Right kidney (tissue), 1 donor: ENCODE measurements around the gene PLCB1.

ENCODE experiments used
- DNase-seq: peaks from one replicate; pipeline ENCODE4 v3.0.0-alpha.2; 2016

PLCB1 gene

DNA sequence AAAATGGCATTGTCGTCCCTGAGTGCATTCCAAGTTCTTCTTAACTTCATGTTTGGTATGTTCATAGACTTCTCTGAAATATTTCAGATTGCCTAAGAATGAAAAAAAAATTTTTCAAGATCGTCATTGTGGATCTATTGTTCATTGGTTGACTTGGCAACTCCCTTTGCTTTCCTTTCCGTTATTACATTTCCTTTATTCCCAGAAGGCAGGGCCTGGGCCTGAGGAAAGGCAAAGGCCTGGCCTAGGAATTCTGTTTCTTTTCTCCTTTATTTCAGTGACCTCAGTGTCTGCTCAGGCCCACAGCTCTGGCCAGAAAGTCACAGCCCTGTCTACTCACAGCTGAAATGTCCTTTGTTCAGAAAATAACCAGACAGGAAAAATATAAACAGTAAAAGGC, 535.2 kb downstream of the PLCB1 start:
- DNase-seq = no peak

GRCh38 chr20:8670207-8670892, 538.3 kb downstream of the PLCB1 start:
- no peak for DNase-seq

GRCh38 chr20:8670893-8671215, 538.8 kb downstream of the PLCB1 start:
- DNase-seq = no peak

DNA sequence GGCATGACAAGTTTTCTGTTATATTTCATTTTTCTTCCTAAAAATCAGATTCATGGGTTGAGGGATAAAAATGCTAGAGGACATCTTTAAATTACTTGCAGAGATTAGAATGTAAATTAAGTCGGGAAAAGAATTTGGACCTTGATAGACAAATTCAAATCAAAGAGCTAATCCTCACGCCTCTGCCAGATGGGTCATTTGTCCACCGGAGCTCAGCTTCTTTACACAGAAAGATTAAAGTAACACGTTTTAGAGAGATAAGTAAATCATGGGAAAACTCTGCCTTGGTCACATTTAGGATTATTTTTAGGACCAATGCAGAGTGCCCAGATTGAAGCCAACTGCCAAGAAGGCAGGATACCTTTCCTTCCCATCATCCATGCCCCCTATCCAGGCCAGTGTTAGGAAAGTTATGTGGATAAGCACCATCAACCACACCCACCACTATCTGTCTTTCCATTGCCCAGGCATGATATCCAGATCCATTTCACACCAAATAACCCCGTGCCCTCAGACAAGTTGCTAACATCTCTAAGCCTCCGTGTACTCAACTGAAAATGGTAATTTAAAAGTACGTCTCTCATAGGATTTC, 539.4 kb downstream of the PLCB1 start:
- no peak for DNase-seq

DNA sequence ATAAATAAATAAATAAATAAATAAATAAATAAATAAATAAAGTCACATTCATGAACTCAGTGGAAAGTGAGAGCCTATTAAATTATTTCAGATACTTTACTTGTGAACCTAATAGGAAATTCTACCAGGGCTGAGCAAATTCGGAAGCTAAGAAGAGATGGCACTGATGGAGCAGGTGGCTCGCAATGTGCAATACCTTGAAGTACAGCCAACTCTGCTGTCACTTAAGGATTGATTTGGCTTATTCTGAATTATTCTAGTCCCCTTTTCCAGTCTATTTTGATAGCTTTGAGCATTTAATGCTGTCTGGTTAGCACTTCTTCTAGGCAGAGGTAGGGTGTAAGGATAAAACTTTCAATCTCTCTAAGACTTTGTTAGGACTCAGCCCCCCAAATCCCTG, 541.0 kb downstream of the PLCB1 start:
- no peak for DNase-seq

- DNase-seq = no peak
Measured at GRCh38 chr20:8675896-8676295, 543.8 kb downstream of the PLCB1 start.

GRCh38 chr20:8678098-8678776, 546.2 kb downstream of the PLCB1 start:
- DNase-seq = no peak

DNA sequence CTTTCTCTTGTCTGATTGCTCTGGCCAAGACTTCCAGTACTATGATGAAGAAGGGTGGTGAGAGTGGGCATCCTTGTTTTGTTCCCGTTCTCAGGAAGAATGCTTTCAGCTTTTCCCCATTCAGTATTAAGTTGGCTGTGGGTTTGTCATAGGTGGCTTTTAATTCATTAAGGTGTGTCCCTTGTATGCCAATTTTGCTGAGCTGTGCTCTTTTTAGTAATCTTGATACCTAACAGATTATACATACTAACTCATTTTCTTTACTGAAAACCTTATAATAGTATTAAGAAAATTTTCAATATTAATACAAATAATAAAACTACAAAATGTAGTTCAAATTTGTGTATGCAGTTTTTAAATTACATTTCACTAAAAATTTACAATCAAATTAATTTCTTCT, 557.3 kb downstream of the PLCB1 start:
- no peak for DNase-seq

DNA sequence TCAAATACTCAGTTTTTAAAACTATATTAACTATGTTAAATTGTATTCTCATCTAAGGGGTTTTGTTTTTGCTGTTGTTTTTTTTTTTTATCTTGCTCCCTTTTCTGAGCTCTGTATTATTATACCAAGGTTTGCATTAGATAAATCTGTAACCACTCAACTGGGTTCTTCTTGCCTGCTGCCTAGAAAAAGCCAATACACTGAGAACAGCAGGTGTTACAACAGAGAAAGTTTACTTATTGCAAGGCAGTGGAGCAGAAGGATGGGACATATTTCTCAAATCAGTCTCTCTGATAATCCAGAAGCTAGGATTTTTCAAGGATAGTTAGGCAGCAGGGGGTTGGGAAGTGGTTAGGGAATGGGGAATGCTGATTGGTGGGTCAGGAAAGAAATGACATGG, 558.0 kb downstream of the PLCB1 start:
- no peak for DNase-seq

DNA sequence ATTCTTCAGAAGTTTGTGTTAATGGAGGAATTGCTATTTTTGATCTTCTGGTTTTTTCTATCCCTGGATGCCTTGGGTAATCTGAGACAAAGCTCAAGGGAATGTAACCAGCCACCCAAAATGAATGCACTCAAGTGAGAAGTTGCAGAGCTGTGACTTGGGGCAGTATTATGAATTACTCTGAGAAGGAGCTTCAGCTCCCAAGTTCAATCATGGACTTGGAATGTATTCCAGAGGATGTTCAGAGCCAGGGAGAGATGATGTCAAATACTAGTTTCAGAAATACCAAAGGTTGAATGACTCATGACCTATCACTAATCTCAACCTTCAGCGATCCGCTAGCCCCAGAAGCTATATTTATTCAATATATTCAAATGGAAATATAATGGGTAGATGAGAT, 561.6 kb downstream of the PLCB1 start:
- no peak for DNase-seq

DNA sequence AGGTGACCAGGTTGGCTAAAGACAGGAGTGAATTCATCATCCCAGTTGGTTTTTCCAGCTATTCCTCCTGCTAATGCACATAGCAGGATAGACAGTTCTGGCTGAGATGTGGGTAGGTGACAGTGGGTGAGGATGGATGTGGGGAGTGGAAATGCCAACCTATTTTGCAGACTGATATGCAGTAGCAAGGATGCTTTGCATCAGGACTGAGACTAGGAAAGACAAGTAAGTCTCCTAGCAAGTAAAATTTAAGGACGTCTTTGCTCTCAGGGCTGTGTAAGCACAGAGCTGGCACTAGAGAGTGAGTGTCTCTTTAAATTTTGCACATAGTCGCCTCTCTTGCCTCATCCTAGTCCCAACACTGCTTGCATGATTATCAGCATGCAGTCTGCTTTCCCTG, 568.7 kb downstream of the PLCB1 start:
- no peak for DNase-seq

GRCh38 chr20:8706961-8707700, 575.1 kb downstream of the PLCB1 start:
- DNase-seq = no peak

DNA sequence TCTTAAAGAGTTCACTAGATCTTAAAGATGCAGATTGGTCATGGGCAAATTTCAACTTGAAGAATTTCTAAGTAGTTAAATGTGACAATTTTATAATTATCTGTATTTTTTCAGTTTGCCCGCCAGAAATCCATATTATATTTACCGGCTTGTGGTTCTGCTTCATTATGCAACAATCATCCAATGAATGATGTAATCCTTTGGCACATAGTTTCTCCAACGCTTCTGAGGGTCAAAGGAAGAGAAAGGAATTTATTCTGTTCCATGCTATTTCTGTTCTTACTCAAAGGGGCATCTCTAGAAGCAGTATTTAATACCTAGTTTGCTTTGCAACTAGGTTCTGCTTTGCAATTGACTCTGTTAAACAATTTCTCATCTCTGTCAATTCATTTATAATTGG, 577.6 kb downstream of the PLCB1 start:
- no peak for DNase-seq

- DNase-seq = no peak
Measured at GRCh38 chr20:8711501-8711900, 579.4 kb downstream of the PLCB1 start.

GRCh38 chr20:8714206-8714605, 582.1 kb downstream of the PLCB1 start:
- no peak for DNase-seq

DNA sequence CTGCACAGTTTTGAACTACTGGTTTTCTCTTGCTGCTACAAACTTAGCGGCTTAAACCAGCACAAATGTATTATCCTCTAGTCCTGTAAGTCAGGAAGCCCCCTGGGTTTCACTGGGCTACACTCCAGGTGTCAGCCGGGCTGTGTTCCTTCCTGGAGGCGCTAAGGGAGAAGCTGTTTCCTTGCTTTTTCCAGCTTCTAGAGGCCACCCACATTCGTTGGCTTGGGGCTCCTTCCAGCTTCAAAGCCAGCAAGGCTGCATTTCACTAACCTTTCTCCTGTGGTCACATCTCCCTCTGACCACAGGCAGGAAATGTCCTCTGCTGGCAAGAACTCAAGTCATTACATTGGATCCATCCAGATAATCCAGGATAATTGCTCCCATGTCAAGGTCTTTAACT, 586.2 kb downstream of the PLCB1 start:
- no peak for DNase-seq

- no peak for DNase-seq
Measured at GRCh38 chr20:8720089-8720488, 588.0 kb downstream of the PLCB1 start.

DNA sequence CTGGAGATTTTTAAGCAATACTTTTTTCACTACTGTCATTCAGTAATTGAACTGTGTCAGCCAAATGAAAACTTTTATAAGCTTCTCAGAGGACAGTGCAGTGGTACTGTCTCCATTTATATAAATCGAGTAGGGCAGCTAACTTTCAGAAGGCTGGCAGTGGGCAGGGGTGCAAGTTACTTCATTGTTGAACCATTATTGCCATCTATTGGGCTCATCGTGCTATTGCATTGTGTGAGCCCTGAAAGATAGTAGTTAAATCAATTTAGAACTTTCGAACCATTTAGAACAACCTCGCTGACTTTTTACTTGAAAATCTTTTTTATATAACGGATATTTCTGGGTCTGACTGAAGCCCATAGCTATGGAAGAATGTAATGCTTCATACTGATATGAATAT, 589.0 kb downstream of the PLCB1 start:
- DNase-seq = peak; percentile 30

DNA sequence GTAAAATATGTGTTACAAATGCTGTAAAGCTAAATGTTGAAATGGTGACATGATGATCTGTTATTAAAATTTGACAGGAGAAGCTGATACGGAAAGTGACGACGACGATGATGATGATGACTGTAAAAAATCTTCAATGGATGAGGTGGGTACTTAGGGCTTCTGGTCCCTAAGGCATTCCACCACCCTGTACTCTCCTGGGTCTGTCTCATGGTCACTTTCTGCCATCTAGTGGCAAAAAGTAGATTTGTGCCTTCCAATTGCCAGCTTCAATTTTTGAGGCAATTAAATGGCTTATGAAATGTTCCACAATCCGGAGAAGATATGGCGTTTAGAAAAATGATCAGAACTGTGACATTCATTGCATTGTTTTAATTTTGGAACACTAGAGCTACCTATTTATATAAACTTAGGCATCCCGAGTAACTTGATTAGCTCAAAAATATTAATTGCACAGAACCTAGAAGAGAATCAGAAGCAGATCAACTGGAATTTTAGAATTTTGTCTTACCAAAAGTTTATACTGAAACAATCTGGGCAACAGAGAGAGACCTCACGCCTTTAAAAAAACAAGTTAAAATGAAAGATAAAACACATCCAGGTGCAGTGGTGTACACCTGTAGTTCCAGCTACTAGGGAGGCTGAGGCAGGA, 590.3 kb downstream of the PLCB1 start:
- DNase-seq = peak; percentile 28

- DNase-seq = no peak
Measured at GRCh38 chr20:8723296-8723695, 591.2 kb downstream of the PLCB1 start.

- DNase-seq = no peak
Measured at GRCh38 chr20:8724884-8725283, 592.8 kb downstream of the PLCB1 start.

- no peak for DNase-seq
Measured at GRCh38 chr20:8726460-8726859, 594.4 kb downstream of the PLCB1 start.

GRCh38 chr20:8735014-8735413, 602.9 kb downstream of the PLCB1 start:
- no peak for DNase-seq
